ENCODE results near the gene HSD17B4. TPM values are rescaled to one million over a fixed set of nuclear protein-coding genes. Genes with fewer than 3 reads are reported as not detected.
"Not testable (repeated sequence)": the region's sequence is repeated elsewhere in the genome, so short reads cannot be mapped to it uniquely, and the experiment has no call there.

The HSD17B4 gene
- polyA plus RNA-seq, 4 donors: 157 to 235 (median 198) TPM

DNA sequence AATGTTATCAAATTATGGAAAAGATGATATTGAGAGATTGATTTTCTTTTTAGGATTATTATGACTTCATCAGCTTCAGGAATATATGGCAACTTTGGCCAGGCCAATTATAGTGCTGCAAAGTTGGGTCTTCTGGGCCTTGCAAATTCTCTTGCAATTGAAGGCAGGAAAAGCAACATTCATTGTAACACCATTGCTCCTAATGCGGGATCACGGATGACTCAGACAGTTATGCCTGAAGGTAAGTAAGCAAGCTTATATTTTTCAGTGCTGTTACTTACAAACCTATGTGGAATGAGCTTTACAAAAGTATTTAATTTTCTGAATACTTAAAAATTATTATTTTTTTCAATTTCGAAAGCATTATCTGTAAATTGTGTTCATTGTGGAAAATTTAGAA is 26.5 kb downstream of the HSD17B4 start:
- no peak for DNase-seq (ENCODE audit: low read depth in 4 of 4, low spot score in 2 of 4)

DNA sequence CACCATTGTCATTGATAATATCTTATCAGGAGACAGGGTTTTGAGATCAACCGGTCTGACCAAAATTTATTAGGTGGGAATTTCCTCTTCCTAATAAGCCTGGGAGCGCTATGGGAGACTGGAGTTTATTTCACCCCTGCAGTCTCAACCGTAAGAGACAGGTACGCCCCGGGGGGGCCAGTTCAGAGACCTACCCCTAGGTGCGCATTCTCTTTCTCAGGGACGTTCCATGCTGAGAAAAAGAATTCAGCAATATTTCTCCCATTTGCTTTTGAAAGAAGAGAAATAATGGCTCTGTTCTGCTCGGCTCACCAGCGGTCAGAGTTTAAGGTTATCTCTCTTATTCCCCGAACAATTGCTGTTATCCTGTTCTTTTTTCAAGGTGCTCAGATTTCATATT is 28.3 kb downstream of the HSD17B4 start:
- not testable (repeated sequence) for DNase-seq (ENCODE audit: low read depth in 4 of 4, low spot score in 2 of 4)

DNA sequence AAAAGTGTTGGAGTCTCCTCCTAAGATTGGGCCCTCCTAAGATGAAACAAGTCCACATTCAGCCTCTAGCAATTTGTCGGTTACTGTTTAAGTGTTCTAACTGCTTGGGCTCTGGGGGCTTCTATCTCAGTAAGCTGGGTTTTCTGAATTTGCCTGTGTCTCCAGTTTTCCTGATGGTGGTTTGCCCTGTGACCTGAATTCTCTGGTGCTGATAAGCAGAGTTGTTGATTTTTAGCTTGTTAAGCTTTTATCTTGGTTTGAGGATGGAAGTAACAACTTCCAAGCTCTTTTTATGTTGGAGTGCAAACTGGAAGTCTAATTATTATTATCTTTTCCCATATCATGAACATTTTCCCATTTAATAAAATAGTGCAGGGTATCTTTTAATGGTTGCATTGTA is 30.9 kb downstream of the HSD17B4 start:
- no peak for DNase-seq (ENCODE audit: low read depth in 4 of 4, low spot score in 2 of 4)

DNA sequence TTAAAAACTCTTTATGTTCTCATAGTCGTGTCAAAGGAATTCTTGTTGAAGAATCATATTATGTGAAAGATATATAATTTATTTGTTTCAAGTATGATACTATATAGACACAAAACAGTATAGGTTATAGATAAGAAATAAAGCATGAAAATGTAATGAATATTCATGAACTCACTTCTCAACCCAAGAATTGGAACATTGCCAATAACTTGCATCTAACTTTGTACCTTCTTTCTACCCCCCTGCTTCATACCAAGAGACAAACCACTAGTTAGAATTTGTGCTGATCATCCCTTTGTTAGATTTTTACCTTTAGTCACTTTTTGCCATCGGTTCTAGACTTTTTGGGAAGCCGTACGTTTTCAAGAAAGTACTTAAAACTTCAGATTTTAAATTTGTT is 32.6 kb downstream of the HSD17B4 start:
- no peak for DNase-seq (ENCODE audit: low read depth in 4 of 4, low spot score in 2 of 4)

DNA sequence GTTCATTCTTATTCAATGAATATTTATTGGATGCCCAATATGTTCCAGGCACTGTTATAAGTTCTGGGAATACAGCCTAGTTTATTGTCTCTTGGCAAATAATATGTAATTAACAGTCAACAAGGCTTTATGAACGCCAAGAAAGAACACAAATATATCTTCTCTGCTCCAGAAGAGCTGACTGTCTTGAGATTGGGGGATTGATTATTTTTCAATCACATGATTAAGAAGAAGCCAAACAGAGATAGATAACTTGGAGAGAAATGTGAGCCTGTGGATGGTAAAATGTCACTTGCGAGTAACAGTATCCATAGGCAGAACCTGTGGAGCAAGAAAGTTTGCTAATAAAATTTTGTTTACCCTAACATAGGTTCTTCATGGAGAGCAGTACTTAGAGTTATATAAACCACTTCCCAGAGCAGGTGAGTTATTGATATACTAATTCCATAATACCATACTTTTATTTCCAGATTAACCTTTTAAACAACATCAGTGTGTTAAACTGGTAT is 49.4 kb downstream of the HSD17B4 start:
- DNase-seq (ENCODE audit: low read depth in 4 of 4, low spot score in 2 of 4): no peak

DNA sequence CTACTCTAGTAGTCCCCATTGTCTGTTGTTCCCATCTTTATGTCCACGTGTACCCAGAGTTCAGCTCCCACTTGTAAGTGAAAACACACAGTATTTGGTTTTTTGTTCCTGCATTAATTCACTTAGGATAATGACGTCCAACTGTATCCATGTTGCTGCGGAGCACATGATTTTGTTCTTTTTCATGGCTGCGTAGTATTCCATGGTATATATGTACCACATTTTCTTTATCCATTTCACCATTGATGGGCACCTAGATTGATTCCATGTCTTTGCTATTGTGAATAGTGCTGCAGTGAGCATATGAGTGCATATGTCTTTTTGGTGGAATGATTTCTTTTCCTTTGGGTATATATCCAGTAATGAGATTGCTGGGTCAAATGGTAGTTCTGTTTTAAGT is 51.6 kb downstream of the HSD17B4 start:
- DNase-seq (ENCODE audit: low read depth in 4 of 4, low spot score in 2 of 4): not testable (repeated sequence)

DNA sequence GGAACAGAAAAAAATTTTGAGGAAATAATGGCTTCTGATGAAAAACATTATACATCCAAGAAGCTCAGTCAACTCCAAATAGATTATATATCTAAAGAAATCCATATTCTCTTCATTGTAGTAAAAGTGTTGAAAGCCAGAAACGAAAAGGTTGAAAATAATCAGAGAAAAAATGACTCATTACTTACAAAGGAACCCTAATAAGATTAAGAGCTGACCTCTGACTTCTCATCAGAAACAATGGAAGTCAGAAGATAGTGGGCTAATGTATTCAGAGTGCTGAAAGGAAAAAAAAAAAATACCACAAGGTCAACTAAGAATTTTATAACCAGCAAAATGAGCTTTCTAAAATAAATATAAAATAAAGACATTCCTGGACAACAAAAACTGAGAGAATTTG is 60.0 kb downstream of the HSD17B4 start:
- no peak for DNase-seq (ENCODE audit: low read depth in 4 of 4, low spot score in 2 of 4)

DNA sequence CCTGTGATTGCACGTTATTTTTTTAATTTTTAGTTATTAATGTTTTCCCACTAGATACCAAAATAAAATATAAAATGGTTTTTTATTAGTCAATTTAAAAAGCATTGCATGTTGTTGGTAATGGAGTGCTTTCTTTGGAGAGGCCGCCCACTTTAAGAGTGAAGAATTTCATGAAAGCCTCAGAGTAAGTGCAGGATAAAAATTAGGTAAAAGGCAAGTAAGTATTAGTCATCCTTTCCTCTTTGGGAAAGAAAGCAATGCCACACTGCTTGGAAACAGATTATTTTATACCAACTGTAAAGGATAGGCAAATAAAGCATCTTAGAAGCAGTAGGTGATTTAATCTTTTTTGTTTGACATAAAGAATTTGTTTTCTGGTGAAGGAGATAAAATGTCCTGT is 62.9 kb downstream of the HSD17B4 start:
- no peak for DNase-seq (ENCODE audit: low read depth in 4 of 4, low spot score in 2 of 4)

DNA sequence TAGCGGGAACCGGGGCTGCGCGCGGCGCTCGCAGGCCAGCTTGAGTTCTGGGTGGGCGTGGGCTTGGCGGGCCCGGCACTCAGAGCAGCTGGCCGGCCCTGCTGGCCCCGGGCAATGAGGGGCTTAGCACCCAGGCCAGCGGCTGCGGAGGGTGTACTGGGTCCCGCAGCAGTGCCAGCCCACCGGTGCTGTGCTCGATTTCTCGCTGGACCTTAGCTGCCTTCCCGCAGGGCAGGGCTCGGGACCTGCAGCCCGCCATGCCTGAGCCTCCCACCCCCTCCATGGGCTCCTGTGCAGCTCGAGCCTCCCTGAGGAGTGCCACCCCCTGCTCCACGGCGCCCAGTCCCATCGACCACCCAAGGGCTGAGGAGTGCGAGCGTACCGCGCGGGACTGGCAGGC is 64.8 kb downstream of the HSD17B4 start:
- not testable (repeated sequence) for DNase-seq (ENCODE audit: low read depth in 4 of 4, low spot score in 2 of 4)

DNA sequence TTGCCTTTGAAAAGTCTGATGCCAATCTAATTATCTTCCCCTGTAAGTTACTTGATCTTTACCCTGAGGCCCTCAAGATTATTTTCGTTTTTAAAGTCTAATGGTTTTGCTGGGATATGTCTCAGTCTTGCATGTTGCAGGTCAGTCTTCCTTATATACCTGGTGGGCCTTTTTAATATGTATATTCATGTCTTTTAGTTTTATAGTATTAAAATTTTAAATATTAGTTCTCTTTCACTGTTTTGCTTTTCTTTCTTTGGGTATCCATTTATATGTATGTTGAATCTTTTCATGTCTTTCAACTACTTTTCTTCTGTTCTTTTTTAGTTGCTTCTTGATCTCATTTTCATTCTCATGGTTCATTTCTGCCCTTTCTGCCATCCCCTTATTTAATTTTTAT is 68.9 kb downstream of the HSD17B4 start:
- DNase-seq (ENCODE audit: low read depth in 4 of 4, low spot score in 2 of 4): no peak

DNA sequence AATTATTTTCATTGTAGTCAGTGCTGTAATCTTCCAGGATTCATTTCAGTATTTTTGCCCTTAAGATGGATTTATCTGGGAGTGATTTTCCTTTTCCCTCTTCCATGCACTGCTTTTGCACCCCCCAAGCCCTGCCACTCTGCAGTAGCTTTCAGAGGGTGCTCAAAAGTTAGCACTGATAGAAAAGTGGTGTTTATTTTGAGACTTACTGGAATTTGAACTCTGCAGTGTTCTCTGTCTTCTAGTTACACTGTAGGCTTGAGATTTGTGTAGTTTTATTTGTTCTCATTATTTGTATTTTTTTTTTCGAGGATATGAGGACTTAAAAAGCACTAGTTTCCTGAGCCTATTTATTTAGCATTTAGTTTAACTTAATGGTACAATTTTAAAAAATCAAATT is 70.5 kb downstream of the HSD17B4 start:
- DNase-seq (ENCODE audit: low read depth in 4 of 4, low spot score in 2 of 4): no peak

DNA sequence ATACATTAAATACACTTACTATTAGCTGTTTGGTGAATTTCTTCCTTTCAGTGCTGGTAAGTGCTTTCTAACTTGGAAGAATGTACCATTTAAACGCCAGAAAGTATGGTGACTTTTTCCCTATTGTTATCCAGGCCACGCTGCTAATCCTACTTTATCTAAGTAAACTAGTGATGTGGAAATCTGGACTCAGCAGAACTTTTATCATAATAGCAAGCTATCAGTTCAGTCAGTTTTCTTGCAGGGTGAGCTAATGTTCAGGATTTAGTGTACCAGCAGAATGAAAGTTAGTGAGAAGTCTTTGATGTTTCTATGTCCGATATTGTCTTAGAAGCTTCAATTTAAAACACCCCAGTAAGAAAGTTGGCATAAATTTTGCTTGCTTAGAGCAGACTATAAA is 72.2 kb downstream of the HSD17B4 start:
- no peak for DNase-seq (ENCODE audit: low read depth in 4 of 4, low spot score in 2 of 4)

DNA sequence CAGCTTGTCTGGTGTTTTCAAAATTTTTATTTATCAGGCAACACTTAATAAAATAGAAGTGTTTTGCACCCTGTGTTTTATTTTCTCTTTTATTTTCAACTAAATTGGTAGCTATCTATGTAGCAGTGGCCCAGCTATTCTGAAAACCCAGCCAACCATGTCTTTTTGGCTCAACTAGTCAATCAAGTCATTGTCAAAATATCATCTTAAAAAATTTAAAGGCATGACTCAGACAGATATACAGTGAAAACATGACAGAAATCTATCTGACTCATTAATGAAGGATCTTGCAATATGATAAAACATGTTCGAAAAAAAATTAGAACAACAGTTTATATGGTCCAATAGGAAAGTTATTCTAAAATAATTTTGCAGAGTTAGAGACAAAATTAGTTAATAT is 75.1 kb downstream of the HSD17B4 start:
- DNase-seq (ENCODE audit: low read depth in 4 of 4, low spot score in 2 of 4): no peak

DNA sequence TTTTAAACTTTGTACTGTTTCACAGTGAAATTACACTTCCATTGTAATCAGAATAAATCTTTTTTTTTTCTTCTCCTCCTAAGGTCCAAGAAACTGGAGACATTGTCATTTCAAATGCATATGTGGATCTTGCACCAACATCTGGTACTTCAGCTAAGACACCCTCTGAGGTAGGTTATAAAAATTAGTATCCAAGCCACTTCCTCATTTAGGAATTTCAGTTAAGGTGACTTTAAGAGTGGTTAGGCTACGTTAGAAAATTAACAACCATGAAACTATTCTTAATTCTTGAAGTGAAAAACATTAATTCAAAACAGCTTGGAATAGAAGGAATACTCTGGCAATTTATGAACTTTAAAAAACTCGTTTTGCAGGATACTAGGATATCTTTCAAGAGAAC is 77.5 kb downstream of the HSD17B4 start:
- no peak for DNase-seq (ENCODE audit: low read depth in 4 of 4, low spot score in 2 of 4)

DNA sequence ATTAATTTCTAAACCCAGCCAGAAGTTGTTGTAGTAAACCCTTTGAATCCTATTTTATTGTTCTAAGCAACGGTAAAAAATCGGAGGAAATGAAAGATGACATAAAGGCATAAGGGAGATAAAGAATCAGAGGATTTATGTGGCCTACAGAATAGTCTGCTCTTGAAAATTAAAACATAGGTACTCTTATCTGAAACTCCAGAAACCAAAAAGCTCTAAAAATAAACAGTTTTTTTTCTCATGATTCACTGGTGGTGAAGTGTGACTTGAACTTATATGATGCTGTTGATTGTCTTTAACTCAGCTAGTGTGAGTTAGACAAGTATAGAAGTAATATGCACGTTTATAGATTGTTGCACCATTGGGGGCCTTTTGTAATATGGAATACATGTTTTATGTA is 80.3 kb downstream of the HSD17B4 start:
- DNase-seq (ENCODE audit: low read depth in 4 of 4, low spot score in 2 of 4): no peak

DNA sequence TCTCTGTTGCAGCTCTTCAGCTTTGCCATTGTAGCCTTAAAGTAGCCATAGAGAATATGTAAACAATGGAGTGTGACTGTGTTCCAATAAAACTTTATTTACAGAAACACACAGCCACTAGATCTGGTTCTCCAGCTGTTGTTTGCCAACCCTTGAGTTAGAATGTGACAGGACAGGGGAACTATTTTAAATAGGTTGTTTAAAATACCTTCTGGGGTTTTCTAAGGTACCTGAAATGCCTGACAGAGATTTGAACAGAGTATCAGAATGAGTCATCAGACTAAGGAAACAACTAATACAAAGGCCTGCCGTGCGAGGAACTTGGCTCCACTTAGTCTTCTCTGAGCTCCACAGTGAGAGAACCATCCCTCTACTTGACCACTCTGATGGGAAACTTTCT is 85.4 kb downstream of the HSD17B4 start:
- DNase-seq (ENCODE audit: low read depth in 4 of 4, low spot score in 2 of 4): no peak

DNA sequence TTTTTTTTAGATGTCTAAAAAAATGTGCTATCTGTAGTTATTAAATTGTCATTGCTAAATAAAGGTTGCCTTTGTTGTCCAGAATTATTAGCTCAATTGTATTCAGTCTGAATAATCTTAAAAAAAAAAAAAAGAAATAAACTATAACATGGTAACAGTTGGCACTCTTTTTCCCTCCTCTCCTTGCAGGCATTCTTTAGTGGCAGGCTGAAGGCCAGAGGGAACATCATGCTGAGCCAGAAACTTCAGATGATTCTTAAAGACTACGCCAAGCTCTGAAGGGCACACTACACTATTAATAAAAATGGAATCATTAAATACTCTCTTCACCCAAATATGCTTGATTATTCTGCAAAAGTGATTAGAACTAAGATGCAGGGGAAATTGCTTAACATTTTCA is 89.4 kb downstream of the HSD17B4 start:
- no peak for DNase-seq (ENCODE audit: low read depth in 4 of 4, low spot score in 2 of 4)

DNA sequence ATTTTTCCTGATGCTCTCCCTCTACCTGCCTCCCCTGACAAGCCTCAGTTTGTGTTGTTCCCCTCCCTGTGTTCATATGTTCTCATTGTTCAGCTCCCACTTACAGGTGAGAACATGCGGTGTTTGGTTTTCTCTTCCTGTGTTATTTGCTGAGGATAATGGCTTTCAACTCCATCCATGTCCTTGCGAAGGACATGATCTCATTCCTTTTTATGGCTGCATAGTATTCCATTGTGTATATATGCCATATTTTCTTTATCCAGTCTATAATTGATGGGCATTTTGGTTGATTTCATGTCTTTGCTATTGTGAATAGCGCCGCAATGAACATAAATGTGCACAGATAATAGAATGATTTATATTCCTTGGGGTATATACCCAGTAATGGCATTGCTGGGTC is 99.5 kb downstream of the HSD17B4 start:
- no peak for DNase-seq (ENCODE audit: low read depth in 4 of 4, low spot score in 2 of 4)

DNA sequence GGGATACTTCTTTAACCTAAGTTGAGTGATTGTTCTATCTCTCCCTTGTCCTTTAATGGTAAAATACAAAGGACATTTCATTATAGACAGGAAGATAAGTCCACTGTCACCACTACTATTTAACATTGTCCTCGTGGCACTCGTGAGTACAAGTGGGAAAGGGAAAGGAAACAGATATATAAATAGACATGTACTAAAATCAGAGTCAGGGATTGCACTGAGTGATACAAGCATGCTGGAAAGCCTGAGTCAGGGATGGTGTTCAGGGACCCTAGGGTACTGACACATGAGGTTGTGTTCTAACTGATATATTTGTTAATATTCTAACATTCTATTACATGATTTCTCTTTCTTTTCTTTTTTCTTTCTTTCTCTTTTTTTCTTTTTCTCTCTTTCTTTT is 102.3 kb downstream of the HSD17B4 start:
- no peak for DNase-seq (ENCODE audit: low read depth in 4 of 4, low spot score in 2 of 4)

DNA sequence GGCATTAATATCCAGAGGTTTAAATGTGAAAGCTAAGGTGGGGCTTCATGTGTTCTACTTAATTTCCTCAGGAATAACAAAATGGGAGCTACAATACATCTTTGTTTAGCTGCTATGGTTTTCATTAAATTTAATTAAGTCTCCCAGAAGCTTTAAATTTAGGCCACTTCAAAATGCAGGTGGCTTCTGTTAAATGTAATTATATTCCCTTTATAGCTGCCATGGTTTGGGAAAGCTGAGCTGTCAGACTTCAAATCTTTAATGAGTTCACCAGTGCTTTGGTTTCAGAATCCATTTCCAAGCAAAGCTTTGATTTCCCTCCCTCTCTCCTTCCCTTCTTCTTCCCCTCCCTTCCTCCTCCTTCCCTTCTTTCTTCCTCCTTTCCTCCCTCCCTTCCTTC is 118.6 kb downstream of the HSD17B4 start:
- peak in 1 of 4 donors; percentile 24 for DNase-seq (ENCODE audit: low read depth in 4 of 4, low spot score in 2 of 4)

DNA sequence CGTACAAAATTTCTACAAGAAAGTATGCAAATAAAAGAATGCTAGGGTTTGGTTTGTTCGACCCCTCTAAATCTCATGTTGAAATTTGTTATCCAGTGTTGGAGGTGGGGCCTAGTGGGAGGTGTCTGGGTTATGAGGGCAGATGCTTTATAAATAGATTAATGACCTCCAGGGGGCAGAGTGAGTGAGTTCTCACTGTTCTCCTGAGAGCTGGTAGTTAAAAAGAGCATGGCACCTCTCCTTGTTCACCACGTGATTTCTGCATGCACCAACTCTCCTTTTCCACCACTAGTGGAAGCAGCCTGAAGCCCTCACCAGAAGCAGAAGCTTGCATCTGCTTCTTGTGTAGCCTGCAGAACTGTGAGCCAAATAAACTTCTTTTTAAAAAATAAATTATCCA is 126.6 kb downstream of the HSD17B4 start:
- DNase-seq (ENCODE audit: low read depth in 4 of 4, low spot score in 2 of 4): no peak

DNA sequence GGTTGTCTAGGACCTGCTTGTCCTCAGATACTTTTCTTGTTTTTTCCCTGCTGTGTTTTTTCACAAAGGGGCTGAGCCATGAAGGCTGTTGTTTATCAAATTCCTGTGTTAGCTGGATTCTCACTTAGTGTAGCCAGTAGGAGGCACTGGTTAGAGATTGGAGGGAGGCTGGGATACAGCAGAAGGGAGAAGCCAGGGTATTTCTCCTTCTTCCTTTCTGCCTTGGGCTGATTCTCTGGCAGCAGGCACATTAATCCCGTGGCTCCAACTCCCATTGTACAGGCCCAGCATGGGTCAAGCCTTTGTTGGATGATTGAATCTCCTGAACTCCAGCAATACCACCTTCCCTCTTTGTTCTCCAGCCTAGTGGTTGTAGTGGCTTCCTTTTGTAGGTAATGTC is 130.7 kb downstream of the HSD17B4 start:
- DNase-seq (ENCODE audit: low read depth in 4 of 4, low spot score in 2 of 4): no peak

DNA sequence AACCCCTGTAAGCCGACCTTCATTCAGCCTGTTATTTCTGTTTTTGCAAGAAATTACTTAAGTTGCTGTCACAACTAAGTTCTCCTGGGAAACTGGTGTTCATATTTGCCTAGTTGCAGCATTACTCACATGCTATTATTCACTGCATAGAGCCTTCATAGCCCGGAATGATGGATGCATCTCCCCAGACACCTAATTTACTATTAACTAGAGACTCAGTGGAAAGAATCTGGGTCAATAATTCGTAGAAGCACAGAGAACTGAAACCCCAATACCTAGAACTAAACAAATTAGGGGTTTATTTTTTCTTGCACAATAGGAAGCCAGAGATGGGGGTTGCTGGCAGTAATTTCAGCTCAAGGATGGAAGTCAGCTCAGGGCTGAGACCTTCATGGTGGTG is 131.4 kb downstream of the HSD17B4 start:
- no peak for DNase-seq (ENCODE audit: low read depth in 4 of 4, low spot score in 2 of 4)
